K562 (cell line): ENCODE data around the gene TRDMT1. TPM values are rescaled to one million over a fixed set of nuclear protein-coding genes. Genes with fewer than 3 reads are reported as not detected.

Source experiments
- ARNT ChIP-seq, 2 experiments: fragments of 450-650 bp; IDR thresholded peaks; 2 replicates each; pipeline ENCODE4 v1.6.1; 2016; ENCODE audit warnings: mild to moderate bottlenecking in 1 of 2
- ATF2 ChIP-seq: sonication (generic); formaldehyde crosslinking; IDR thresholded peaks from 2 replicates; pipeline ENCODE4 v1.8.1; 2022; ENCODE audit warnings: missing genetic modification reagents
- BHLHE40 ChIP-seq: IDR thresholded peaks from 2 replicates; pipeline ENCODE4 v1.6.1; 2011; ENCODE audit warnings: low read length, improper control_type of control experiment
- CBFA2T2 ChIP-seq: fragments of 450-650 bp; conservative IDR thresholded peaks from 2 replicates; pipeline ENCODE4 v1.6.1; 2017; ENCODE audit warnings: mild to moderate bottlenecking
- CREB1 ChIP-seq, 2 experiments: sonication (generic) in 1 of 2; formaldehyde crosslinking in 1 of 2; IDR thresholded peaks; 2 replicates each; pipeline versions ENCODE4 v1.6.1 to v1.8.0; 2012 to 2022; ENCODE audit warnings: inconsistent platforms in 1 of 2, mild to moderate bottlenecking in 1 of 2, missing genetic modification reagents in 1 of 2, moderate library complexity in 1 of 2
- IFI16 ChIP-seq: fragments of 250-450 bp; sonication (Bioruptor Pico); IDR thresholded peaks from 2 replicates; pipeline ENCODE4 v2.1.2; 2022; ENCODE audit warnings: mild to moderate bottlenecking, inconsistent platforms
- JUNB ChIP-seq: fragments of 450-650 bp; formaldehyde crosslinking; conservative IDR thresholded peaks from 2 replicates; pipeline ENCODE4 v1.4.0; 2020; ENCODE audit warnings: mild to moderate bottlenecking
- KLF10 ChIP-seq: fragments of 250-450 bp; sonication (Bioruptor Pico); IDR thresholded peaks from 2 replicates; pipeline ENCODE4 v1.6.1; 2021; ENCODE audit warnings: matching md5 sums
- KLF16 ChIP-seq: IDR thresholded peaks from 2 replicates; pipeline ENCODE4 v1.6.1; 2016; ENCODE audit warnings: antibody characterized with exemption
- MAFK ChIP-seq: IDR thresholded peaks from 2 replicates; pipeline ENCODE4 v1.6.1; 2011; ENCODE audit warnings: low read length, improper control_type of control experiment
- NFRKB ChIP-seq: fragments of 450-650 bp; IDR thresholded peaks from 2 replicates; pipeline ENCODE4 v1.6.1; 2016; ENCODE audit warnings: low read depth
- NUFIP1 ChIP-seq: fragments of 450-650 bp; IDR thresholded peaks from 2 replicates; pipeline ENCODE4 v1.6.1; 2018; ENCODE audit not compliant: partially characterized antibody
- PHF20 ChIP-seq: fragments of 450-650 bp; IDR thresholded peaks from 2 replicates; pipeline ENCODE4 v1.6.1; 2018; ENCODE audit not compliant: partially characterized antibody
- PHF8 ChIP-seq: fragments of 200-600 bp; sonication (generic); IDR thresholded peaks from 2 replicates; pipeline ENCODE4 v1.6.1; 2012; ENCODE audit warnings: mixed run types, mild to moderate bottlenecking, inconsistent platforms, low read length, moderate library complexity, borderline replicate concordance
- SAFB2 ChIP-seq: fragments of 200-400 bp; formaldehyde crosslinking; IDR thresholded peaks from 2 replicates; pipeline ENCODE4 v1.6.1; 2018; ENCODE audit warnings: borderline replicate concordance, low read length, low read depth, moderate library complexity; ENCODE audit not compliant: severe bottlenecking
- SMAD3 ChIP-seq: fragments of 450-650 bp; formaldehyde crosslinking; conservative IDR thresholded peaks from 2 replicates; pipeline ENCODE4 v1.4.0; 2020; ENCODE audit warnings: mild to moderate bottlenecking
- SMARCA5 ChIP-seq: fragments of 450-650 bp; IDR thresholded peaks from 2 replicates; pipeline ENCODE4 v1.6.1; 2016
- SMARCC2 ChIP-seq: fragments of 450-650 bp; IDR thresholded peaks from 2 replicates; pipeline ENCODE4 v1.6.1; 2017; ENCODE audit warnings: antibody characterized with exemption, moderate library complexity, mild to moderate bottlenecking, low read depth
- TAF7 ChIP-seq: fragments of 450-650 bp; IDR thresholded peaks from 2 replicates; pipeline ENCODE4 v1.6.1; 2016; ENCODE audit warnings: missing genetic modification characterization, missing compliant biosample characterization
- ZBTB8A ChIP-seq: fragments of 450-650 bp; IDR thresholded peaks from 2 replicates; pipeline ENCODE4 v1.6.1; 2018; ENCODE audit warnings: mild to moderate bottlenecking, moderate library complexity; ENCODE audit not compliant: partially characterized antibody
- ZNF668 ChIP-seq: fragments of 250-450 bp; sonication (Bioruptor Pico); IDR thresholded peaks from 2 replicates; pipeline ENCODE4 v1.8.0; 2022; ENCODE audit warnings: mild to moderate bottlenecking, inconsistent platforms
- polyA plus RNA-seq, 8 experiments: library from polyadenylated mRNA; depleted of rRNA in 4 of 8; stranded (reverse) in 5 of 8; unstranded in 3 of 8; fragments of >200 nt; fragmentation: Nextera tagmentation in 2 of 8; fragmentation: Illumina TruSeq in 1 of 8; extraction: Ambion mirVana in 2 of 8; extraction: Trizol in 1 of 8; gene quantifications; 2 replicates each; pipeline versions ENCODE4 v1.2.1 to v1.2.3, GENCODE V29; 2011 to 2014; ENCODE audit warnings: inconsistent platforms in 1 of 8, missing spikeins in 1 of 8
- total RNA-seq, 7 experiments: library from RNA; depleted of rRNA in 6 of 7; stranded (reverse); fragments of >200 nt in 6 of 7; fragmentation: Illumina TruSeq in 2 of 7; extraction: Trizol in 2 of 7; gene quantifications; 2 replicates each; pipeline versions ENCODE4 v1.2.1 to v1.2.3, GENCODE V29; 2011 to 2021; ENCODE audit warnings: low replicate concordance in 1 of 7
- TF ChIP-seq, protein P1 (sequence below): fragments of 250-450 bp; sonication (Bioruptor Pico); IDR thresholded peaks from 2 replicates; pipeline ENCODE4 v1.5.0; 2020; ENCODE audit warnings: mild to moderate bottlenecking, borderline replicate concordance
- TF ChIP-seq, protein P2 (sequence below): fragments of 200-800 bp; sonication (Bioruptor generic); IDR thresholded peaks from 2 replicates; pipeline ENCODE4 v1.6.1; 2017; ENCODE audit warnings: missing genetic modification characterization, missing compliant biosample characterization
- TF ChIP-seq, protein P3 (sequence below): fragments of 450-650 bp; IDR thresholded peaks from 2 replicates; pipeline ENCODE4 v1.6.1; 2018; ENCODE audit warnings: mild to moderate bottlenecking, low read depth; ENCODE audit not compliant: partially characterized antibody

Gene TRDMT1
- total and polyA plus RNA-seq, 9 of the 15 experiments (the other 6 are each of a cell fraction or from before 2014, with no cell fraction given): 5.4 to 12.6 (median 9.3) TPM

DNA sequence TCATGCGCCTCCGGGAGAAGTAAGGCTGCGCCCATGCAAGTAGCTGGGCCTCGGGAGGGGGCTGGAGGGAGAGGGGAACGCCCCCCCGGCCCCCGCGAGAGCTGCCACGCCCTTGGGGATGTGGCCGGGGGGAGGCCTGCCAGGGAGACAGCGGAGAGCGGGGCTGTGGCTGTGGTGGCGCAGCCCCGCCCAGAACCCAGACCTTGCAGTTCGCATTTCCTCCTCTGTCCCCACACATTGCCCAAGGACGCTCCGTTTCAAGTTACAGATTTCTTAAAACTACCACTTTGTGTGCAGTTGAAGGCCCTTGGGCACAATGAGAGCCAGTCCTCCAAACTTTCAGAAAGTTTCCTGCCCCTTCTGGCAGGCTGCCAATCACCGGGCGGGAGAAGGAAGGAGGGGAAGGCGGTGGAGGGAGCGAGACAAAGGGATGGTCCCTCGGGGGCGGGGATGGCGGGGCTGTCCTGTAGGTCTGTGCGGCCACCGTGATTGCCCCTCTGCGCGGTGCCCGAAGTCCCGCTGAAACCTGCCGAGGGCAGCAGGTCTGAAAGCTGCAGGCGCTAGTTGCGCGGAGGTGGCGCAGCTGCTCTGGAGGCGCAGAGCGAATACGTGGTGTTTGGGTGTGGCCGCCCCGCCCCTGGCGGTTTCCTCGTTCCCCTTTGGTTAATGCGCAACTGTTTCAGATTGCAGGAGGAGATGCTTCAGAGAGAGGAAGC lies 28.7 kb upstream of the TRDMT1 start (continued):
- TF ChIP-seq ARNT (IDR thresholded peaks at IDR 0.05) (0 out of 4 replicates have a peak, but pooled peaks of 1 of the 2 experiments have one; percentile 49), PHF20 (peak; percentile 66), KLF10 (CRISPR knock-in tag) (no peak), ATF2 (CRISPR knock-in tag) (no peak), SAFB2 (no peak), NUFIP1 (no peak), SMAD3 (no peak), MAFK (no peak), ZNF668 (no peak), BHLHE40 (peak; percentile 17), JUNB (CRISPR knock-in tag) (0 out of 2 replicates have a peak, but pooled peaks have one; percentile 8), KLF16 (no peak), NFRKB (peak; percentile 30; the same call in 1 of the 2 replicates), CREB1 (IDR thresholded peaks at IDR 0.05) (peak; percentile 90), CREB1 (CRISPR knock-in tag; IDR thresholded peaks at IDR 0.05) (peak; percentile 70; the same call in 1 of the 2 replicates), CBFA2T2 (no peak), ZBTB8A (no peak), TAF7 (tag) (peak; percentile 12; the same call in 1 of the 2 replicates), SMARCC2 (no peak), PHF8 (peak; percentile 57; the same call in 1 of the 2 replicates), IFI16 (CRISPR knock-in tag) (no peak), SMARCA5 (0 out of 2 replicates have a peak, but pooled peaks have one; percentile 30)
- TF ChIP-seq, protein P1, sequence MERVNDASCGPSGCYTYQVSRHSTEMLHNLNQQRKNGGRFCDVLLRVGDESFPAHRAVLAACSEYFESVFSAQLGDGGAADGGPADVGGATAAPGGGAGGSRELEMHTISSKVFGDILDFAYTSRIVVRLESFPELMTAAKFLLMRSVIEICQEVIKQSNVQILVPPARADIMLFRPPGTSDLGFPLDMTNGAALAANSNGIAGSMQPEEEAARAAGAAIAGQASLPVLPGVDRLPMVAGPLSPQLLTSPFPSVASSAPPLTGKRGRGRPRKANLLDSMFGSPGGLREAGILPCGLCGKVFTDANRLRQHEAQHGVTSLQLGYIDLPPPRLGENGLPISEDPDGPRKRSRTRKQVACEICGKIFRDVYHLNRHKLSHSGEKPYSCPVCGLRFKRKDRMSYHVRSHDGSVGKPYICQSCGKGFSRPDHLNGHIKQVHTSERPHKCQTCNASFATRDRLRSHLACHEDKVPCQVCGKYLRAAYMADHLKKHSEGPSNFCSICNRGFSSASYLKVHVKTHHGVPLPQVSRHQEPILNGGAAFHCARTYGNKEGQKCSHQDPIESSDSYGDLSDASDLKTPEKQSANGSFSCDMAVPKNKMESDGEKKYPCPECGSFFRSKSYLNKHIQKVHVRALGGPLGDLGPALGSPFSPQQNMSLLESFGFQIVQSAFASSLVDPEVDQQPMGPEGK: no peak
- TF ChIP-seq, protein P2, sequence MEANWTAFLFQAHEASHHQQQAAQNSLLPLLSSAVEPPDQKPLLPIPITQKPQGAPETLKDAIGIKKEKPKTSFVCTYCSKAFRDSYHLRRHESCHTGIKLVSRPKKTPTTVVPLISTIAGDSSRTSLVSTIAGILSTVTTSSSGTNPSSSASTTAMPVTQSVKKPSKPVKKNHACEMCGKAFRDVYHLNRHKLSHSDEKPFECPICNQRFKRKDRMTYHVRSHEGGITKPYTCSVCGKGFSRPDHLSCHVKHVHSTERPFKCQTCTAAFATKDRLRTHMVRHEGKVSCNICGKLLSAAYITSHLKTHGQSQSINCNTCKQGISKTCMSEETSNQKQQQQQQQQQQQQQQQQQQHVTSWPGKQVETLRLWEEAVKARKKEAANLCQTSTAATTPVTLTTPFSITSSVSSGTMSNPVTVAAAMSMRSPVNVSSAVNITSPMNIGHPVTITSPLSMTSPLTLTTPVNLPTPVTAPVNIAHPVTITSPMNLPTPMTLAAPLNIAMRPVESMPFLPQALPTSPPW: peak; percentile 89
- TF ChIP-seq, protein P3, sequence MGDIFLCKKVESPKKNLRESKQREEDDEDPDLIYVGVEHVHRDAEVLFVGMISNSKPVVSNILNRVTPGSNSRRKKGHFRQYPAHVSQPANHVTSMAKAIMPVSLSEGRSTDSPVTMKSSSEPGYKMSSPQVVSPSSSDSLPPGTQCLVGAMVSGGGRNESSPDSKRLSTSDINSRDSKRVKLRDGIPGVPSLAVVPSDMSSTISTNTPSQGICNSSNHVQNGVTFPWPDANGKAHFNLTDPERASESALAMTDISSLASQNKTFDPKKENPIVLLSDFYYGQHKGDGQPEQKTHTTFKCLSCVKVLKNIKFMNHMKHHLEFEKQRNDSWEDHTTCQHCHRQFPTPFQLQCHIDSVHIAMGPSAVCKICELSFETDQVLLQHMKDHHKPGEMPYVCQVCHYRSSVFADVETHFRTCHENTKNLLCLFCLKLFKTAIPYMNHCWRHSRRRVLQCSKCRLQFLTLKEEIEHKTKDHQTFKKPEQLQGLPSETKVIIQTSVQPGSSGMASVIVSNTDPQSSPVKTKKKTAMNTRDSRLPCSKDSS: no peak
